ENCODE data around the gene BABAM2.

Gene BABAM2

GRCh38 chr2:28168376-28168775 is 277.8 kb downstream of the BABAM2 start:
- H3K9me3 ChIP-seq (ENCODE audit: control insufficient read depth, low read length), result no peaks in the 10 kb centered on the region
- H3K27ac ChIP-seq, result no peak overlapping the region
- H2AFZ ChIP-seq, result no peak overlapping the region
- H3K27me3 ChIP-seq (ENCODE audit: control insufficient read depth, insufficient read depth, low read length), result no peaks in the 10 kb centered on the region
- no peaks in the 10 kb centered on the region for H3K36me3 ChIP-seq (ENCODE audit: control insufficient read depth, insufficient read depth, low read length)
- no peaks in the 10 kb centered on the region for H3K79me2 ChIP-seq
- TF ChIP-seq, protein P1, sequence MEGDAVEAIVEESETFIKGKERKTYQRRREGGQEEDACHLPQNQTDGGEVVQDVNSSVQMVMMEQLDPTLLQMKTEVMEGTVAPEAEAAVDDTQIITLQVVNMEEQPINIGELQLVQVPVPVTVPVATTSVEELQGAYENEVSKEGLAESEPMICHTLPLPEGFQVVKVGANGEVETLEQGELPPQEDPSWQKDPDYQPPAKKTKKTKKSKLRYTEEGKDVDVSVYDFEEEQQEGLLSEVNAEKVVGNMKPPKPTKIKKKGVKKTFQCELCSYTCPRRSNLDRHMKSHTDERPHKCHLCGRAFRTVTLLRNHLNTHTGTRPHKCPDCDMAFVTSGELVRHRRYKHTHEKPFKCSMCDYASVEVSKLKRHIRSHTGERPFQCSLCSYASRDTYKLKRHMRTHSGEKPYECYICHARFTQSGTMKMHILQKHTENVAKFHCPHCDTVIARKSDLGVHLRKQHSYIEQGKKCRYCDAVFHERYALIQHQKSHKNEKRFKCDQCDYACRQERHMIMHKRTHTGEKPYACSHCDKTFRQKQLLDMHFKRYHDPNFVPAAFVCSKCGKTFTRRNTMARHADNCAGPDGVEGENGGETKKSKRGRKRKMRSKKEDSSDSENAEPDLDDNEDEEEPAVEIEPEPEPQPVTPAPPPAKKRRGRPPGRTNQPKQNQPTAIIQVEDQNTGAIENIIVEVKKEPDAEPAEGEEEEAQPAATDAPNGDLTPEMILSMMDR (IDR thresholded peaks at IDR 0.05), result no peak
- H3K4me3 ChIP-seq (ENCODE audit: low read depth, low read length), result no peak overlapping the region
- H3K4me1 ChIP-seq, result peaks cover 5% of the 10 kb centered on the region
- no peak overlapping the region for H3K9ac ChIP-seq
- H3K4me2 ChIP-seq (ENCODE audit: low read length), result no peak overlapping the region

DNA sequence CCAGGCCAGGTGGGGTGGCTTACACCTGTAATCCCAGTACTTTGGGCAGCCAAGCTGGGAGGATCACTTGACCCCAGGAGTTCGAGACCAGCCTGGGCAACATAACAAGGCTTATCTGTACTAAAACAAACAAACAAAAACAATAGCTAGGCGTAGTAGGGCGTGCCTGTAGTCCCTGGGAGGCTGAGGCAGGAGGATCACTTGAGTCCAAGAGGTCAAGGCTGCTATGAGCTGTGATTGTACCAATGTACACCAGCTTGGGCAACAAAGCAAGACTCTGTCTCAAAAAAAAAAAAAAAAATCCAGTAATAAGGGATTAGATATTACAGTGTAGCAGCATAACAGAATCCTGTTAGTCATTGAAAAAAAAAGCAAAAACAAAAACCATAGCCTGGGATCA is 279.0 kb downstream of the BABAM2 start:
- no peak overlapping the region for H3K4me3 ChIP-seq (ENCODE audit: low read depth, low read length)
- no peaks in the 10 kb centered on the region for H3K27me3 ChIP-seq (ENCODE audit: control insufficient read depth, insufficient read depth, low read length)
- H3K4me1 ChIP-seq, result no peaks in the 10 kb centered on the region
- no peaks in the 10 kb centered on the region for H3K9me3 ChIP-seq (ENCODE audit: control insufficient read depth, low read length)
- no peak overlapping the region for H2AFZ ChIP-seq
- H3K27ac ChIP-seq, result no peak overlapping the region
- H3K9ac ChIP-seq, result no peak overlapping the region
- H3K36me3 ChIP-seq (ENCODE audit: control insufficient read depth, insufficient read depth, low read length), result no peaks in the 10 kb centered on the region
- no peaks in the 10 kb centered on the region for H3K79me2 ChIP-seq
- no peak overlapping the region for H3K4me2 ChIP-seq (ENCODE audit: low read length)
- TF ChIP-seq, protein P1 (IDR thresholded peaks at IDR 0.05), result no peak

DNA sequence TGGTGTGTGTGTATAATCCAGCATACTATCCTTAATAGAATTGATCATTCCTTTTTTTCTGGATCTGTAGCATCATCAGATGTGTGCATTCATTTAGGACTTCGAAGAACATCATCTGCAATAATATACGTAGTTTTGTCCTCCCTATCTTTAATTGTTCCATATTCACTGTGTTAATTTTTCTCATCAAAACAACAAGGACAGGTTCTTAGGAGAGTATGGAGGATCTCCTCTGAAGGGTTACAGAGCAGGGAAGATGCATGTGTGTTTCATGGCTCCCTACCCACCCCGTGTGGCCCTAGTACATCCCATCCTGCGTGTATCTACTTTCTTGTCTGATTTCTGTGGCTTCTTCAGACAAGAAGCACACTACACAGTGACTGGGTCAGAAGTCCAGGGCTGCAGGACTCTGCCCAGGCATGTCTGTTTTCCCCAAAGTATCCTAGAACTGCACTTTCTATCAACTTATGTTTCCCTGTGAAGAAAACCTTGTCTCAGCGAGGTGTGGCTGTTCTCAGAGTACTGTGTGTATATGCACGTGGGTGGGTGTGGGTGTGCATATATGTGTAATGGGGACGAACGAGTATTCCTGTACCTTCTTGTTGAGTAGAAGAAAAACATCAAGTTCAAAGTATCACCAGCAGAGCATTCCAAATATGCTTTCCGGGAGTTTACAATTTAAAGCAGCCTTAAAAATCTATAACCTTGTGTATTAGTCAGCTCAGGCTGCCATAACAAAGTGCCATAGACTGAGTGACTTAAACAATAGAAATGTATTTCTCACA is 281.8 kb downstream of the BABAM2 start:
- no peaks in the 10 kb centered on the region for H3K9me3 ChIP-seq (ENCODE audit: control insufficient read depth, low read length)
- H3K9ac ChIP-seq, result no peak overlapping the region
- H3K79me2 ChIP-seq, result no peaks in the 10 kb centered on the region
- H3K4me1 ChIP-seq, result no peaks in the 10 kb centered on the region
- no peak overlapping the region for H3K4me3 ChIP-seq (ENCODE audit: low read depth, low read length)
- H2AFZ ChIP-seq, result no peak overlapping the region
- no peak overlapping the region for H3K4me2 ChIP-seq (ENCODE audit: low read length)
- no peaks in the 10 kb centered on the region for H3K27me3 ChIP-seq (ENCODE audit: control insufficient read depth, insufficient read depth, low read length)
- TF ChIP-seq, protein P1 (IDR thresholded peaks at IDR 0.05), result no peak
- H3K27ac ChIP-seq, result no peak overlapping the region
- no peaks in the 10 kb centered on the region for H3K36me3 ChIP-seq (ENCODE audit: control insufficient read depth, insufficient read depth, low read length)

GRCh38 chr2:28173377-28173776 is 282.8 kb downstream of the BABAM2 start:
- TF ChIP-seq, protein P1 (IDR thresholded peaks at IDR 0.05), result no peak

GRCh38 chr2:28174211-28174610 is 283.7 kb downstream of the BABAM2 start:
- Histone ChIP-seq H2AFZ (no peak overlapping the region), H3K9me3 (ENCODE audit: control insufficient read depth, low read length) (no peaks in the 10 kb centered on the region), H3K4me1 (no peaks in the 10 kb centered on the region), H3K27me3 (ENCODE audit: control insufficient read depth, insufficient read depth, low read length) (no peaks in the 10 kb centered on the region), H3K36me3 (ENCODE audit: control insufficient read depth, insufficient read depth, low read length) (no peaks in the 10 kb centered on the region), H3K27ac (no peak overlapping the region), H3K4me2 (ENCODE audit: low read length) (no peak overlapping the region), H3K4me3 (ENCODE audit: low read depth, low read length) (no peak overlapping the region), H3K9ac (no peak overlapping the region), H3K79me2 (no peaks in the 10 kb centered on the region)
- TF ChIP-seq, protein P1 (IDR thresholded peaks at IDR 0.05), result no peak

More at GRCh38 chr2:28173377-28173776, 282.8 kb downstream of the BABAM2 start:
- no peaks in the 10 kb centered on the region for H3K9me3 ChIP-seq (ENCODE audit: control insufficient read depth, low read length)
- no peak overlapping the region for H2AFZ ChIP-seq
- no peak overlapping the region for H3K4me3 ChIP-seq (ENCODE audit: low read depth, low read length)
- no peak overlapping the region for H3K27ac ChIP-seq
- no peaks in the 10 kb centered on the region for H3K36me3 ChIP-seq (ENCODE audit: control insufficient read depth, insufficient read depth, low read length)
- no peaks in the 10 kb centered on the region for H3K27me3 ChIP-seq (ENCODE audit: control insufficient read depth, insufficient read depth, low read length)
- no peak overlapping the region for H3K9ac ChIP-seq
- H3K4me2 ChIP-seq (ENCODE audit: low read length), result no peak overlapping the region
- no peaks in the 10 kb centered on the region for H3K79me2 ChIP-seq
- H3K4me1 ChIP-seq, result no peaks in the 10 kb centered on the region

Data from parathyroid adenoma (tissue), 2 donors.